Neutrophil (primary cell): Measurements from ENCODE around the gene SLC39A9.

Experiments
- H3K27ac ChIP-seq: fragments of 200-600 bp; sonication (generic); 2 replicates; pipeline ENCODE4 v1.5.1; 2016; ENCODE audit warnings: mild to moderate bottlenecking, moderate library complexity
- H3K27me3 ChIP-seq: fragments of 200-600 bp; sonication (generic); 2 replicates; pipeline ENCODE4 v1.6.0; 2016; ENCODE audit warnings: mild to moderate bottlenecking
- H3K36me3 ChIP-seq: fragments of 200-600 bp; sonication (generic); 2 replicates; pipeline ENCODE4 v1.5.1; 2017
- H3K4me1 ChIP-seq, 2 experiments: fragments of 200-600 bp in 1 of 2; sonication (generic) in 1 of 2; 1 replicate in 1 of 2; 2 replicates in 1 of 2; pipeline versions ENCODE4 v1.5.1 to v1.6.1; 2013 to 2016; ENCODE audit warnings: low read depth in 1 of 2, low read length in 1 of 2, mild to moderate bottlenecking in 1 of 2, moderate library complexity in 1 of 2; ENCODE audit not compliant: control insufficient read depth in 1 of 2, insufficient read depth in 1 of 2
- H3K4me3 ChIP-seq, 2 experiments: fragments of 200-600 bp in 1 of 2; sonication (generic) in 1 of 2; 1 replicate in 1 of 2; 2 replicates in 1 of 2; pipeline ENCODE4 v1.5.1; 2013 to 2016; ENCODE audit warnings: low read depth in 1 of 2, low read length in 1 of 2, mild to moderate bottlenecking in 1 of 2, moderate library complexity in 1 of 2
- H3K9me3 ChIP-seq: fragments of 200-600 bp; sonication (generic); 2 replicates; pipeline ENCODE4 v1.5.1; 2016
- TF ChIP-seq, protein P1 (sequence below): fragments of 200-600 bp; sonication (generic); IDR thresholded peaks from 2 replicates; pipeline ENCODE4 v1.5.1; 2016; ENCODE audit warnings: antibody characterized with exemption

SLC39A9 gene

DNA sequence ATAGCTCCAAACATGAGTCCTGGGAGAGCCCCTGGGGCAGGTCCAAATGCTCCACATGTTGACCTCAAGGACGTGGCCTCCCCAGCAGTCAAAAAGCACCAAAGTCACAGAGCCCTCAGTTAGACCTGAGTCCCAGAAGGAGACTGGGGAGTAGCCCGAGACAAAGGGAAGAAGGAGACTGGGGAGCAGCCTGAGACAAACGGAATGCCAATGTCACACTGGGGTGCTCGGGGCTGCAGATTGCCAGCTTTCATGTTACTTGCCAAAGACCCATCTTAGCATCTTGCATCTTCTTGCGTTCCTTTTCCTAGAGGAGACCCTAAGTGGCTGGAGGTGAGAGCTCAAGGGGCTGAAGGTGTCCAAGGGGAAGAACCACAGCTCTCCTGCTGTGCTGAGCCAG, 100.9 kb downstream of the SLC39A9 start:
- no peaks in the 10 kb centered on the region for H3K4me1 ChIP-seq
- H3K27me3 ChIP-seq, result peaks cover 41% of the 10 kb centered on the region
- H3K36me3 ChIP-seq, result no peaks in the 10 kb centered on the region
- no peak overlapping the region for H3K4me3 ChIP-seq
- TF ChIP-seq, protein P1, sequence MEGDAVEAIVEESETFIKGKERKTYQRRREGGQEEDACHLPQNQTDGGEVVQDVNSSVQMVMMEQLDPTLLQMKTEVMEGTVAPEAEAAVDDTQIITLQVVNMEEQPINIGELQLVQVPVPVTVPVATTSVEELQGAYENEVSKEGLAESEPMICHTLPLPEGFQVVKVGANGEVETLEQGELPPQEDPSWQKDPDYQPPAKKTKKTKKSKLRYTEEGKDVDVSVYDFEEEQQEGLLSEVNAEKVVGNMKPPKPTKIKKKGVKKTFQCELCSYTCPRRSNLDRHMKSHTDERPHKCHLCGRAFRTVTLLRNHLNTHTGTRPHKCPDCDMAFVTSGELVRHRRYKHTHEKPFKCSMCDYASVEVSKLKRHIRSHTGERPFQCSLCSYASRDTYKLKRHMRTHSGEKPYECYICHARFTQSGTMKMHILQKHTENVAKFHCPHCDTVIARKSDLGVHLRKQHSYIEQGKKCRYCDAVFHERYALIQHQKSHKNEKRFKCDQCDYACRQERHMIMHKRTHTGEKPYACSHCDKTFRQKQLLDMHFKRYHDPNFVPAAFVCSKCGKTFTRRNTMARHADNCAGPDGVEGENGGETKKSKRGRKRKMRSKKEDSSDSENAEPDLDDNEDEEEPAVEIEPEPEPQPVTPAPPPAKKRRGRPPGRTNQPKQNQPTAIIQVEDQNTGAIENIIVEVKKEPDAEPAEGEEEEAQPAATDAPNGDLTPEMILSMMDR, result no peak
- H3K27ac ChIP-seq, result no peak overlapping the region
- H3K9me3 ChIP-seq, result no peaks in the 10 kb centered on the region

DNA sequence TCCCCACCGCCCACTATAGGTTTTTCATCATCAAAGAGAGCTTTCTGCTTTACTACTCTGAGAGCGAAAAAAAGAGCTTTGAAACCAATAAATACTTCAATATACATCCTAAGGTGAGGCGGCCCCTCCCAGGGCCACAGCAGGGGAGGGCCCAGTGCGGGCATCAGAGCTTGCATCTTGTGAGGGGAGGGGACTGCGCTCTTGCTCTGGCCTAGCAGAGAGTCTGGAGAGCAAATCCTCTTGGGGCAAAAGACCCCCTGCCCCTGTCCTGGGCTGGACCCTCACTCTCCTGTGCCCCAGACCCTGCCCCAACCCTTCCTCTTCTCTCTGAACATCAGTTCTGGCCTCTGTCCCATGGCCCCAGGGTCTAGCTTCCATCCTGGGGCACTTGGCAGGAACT, 101.6 kb downstream of the SLC39A9 start:
- no peaks in the 10 kb centered on the region for H3K36me3 ChIP-seq
- H3K4me1 ChIP-seq, result no peaks in the 10 kb centered on the region
- no peak overlapping the region for H3K4me3 ChIP-seq
- H3K9me3 ChIP-seq, result no peaks in the 10 kb centered on the region
- TF ChIP-seq, protein P1, result no peak
- H3K27me3 ChIP-seq, result peaks cover 34% of the 10 kb centered on the region
- no peak overlapping the region for H3K27ac ChIP-seq

DNA sequence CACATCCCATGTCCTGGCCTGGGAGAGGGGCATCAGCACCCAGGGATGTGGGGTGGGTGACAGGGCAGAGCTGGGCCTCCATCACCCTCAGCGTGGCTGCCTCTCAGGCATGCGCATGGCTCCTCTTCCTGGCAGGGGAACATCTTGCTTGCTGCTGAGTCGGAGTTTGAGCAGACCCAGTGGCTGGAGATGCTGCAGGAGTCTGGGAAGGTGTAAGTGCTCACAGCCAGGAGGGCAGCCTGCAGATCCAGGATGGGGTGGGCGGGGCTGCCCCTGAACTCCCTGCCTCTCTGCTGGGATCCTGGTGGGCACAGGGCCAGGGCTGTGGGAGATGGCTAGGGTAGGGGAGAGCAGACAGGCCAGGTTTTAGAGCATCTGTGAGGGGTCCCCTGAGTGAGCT, 102.2 kb downstream of the SLC39A9 start:
- Histone ChIP-seq H3K27ac (no peak overlapping the region), H3K9me3 (no peaks in the 10 kb centered on the region)

DNA sequence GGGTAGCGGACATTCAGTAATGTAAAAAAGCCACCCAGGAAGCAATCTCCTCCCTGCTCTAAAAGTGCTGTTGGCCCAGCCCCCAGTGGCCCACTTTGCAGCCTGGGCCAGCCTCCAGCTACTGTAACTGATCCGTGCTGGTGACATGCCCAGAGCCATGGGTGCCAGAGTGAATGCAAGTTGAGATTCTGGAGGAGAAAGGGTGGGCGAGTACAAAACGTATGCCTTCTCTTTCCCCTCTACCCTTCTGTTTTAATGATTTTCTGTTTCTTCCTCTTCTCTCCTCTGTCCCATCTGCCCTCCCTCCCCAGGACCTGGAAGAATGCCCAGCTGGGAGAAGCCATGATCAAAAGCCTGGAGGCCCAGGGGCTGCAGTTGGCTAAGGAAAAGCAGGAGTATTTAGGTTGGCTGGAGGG, 102.9 kb downstream of the SLC39A9 start:
- no peaks in the 10 kb centered on the region for H3K36me3 ChIP-seq
- TF ChIP-seq, protein P1, result no peak
- H3K27me3 ChIP-seq, result peaks cover 32% of the 10 kb centered on the region

More for the DNA sequence above, 102.2 kb downstream of the SLC39A9 start:
- Histone ChIP-seq H3K4me1 (no peaks in the 10 kb centered on the region), H3K4me3 (no peak overlapping the region), H3K36me3 (no peaks in the 10 kb centered on the region), H3K27me3 (peaks cover 30% of the 10 kb centered on the region)
- TF ChIP-seq, protein P1, result no peak

DNA sequence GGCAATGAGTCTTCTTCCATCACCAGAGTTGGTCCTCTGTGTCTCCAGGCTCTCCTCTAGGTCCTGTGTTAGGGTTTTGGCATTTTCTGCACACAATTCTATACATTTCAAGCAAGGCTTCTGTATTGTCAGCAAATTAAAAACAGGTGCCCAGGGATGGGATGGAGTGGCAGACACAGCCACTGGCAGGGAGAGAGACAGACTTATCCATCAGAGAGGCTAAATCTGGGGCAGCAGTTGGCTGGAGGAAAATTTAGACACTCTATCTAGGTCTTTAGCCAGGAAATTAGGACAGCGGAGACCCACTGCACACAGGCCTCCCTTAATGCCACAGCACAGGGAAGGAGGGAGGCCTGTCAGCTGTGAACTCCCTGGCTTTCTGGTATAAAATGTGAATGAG, 106.3 kb downstream of the SLC39A9 start:
- TF ChIP-seq, protein P1, result no peak
- H3K36me3 ChIP-seq, result no peaks in the 10 kb centered on the region

More for the DNA sequence above, 102.9 kb downstream of the SLC39A9 start:
- Histone ChIP-seq H3K4me3 (no peak overlapping the region), H3K9me3 (no peaks in the 10 kb centered on the region), H3K27ac (no peak overlapping the region), H3K4me1 (no peaks in the 10 kb centered on the region)

More for the DNA sequence above, 106.3 kb downstream of the SLC39A9 start:
- H3K4me1 ChIP-seq, result no peaks in the 10 kb centered on the region
- peaks cover 55% of the 10 kb centered on the region for H3K27me3 ChIP-seq
- no peak overlapping the region for H3K27ac ChIP-seq
- H3K9me3 ChIP-seq, result no peaks in the 10 kb centered on the region
- H3K4me3 ChIP-seq, result no peak overlapping the region
